22Rv1 (cell line): ENCODE measurements around the gene ULK4.

Experiments used
- CTCF ChIP-seq: fragments of 450-650 bp; IDR thresholded peaks from 2 replicates; pipeline ENCODE4 v1.5.1; 2017; ENCODE audit warnings: mild to moderate bottlenecking
- ZFX ChIP-seq: fragments of 450-650 bp; IDR thresholded peaks from 2 replicates; pipeline ENCODE4 v1.6.1; 2017; ENCODE audit warnings: antibody characterized with exemption, borderline replicate concordance

- TF ChIP-seq CTCF (no peak), ZFX (no peak)
These were observed 381.5 kb downstream of the ULK4 start for GRCh38 chr3:41580274-41580959.
